NCI-H2081 treated with DMSO at 0.1 percent for 48 hours (cell line): Measurements from ENCODE around the gene TMPRSS6.

Experiments
- DNase-seq: peaks from one replicate; lab custom pipeline; 2025; lab: John Stamatoyannopoulos, UW

TMPRSS6 gene

GRCh38 chr22:37065961-37066360, 43.6 kb downstream of the TMPRSS6 start:
- DNase-seq, result no peak

- DNase-seq, result no peak
These were observed 44.3 kb downstream of the TMPRSS6 start for GRCh38 chr22:37065180-37065579.

- DNase-seq, result no peak
These were observed 45.0 kb downstream of the TMPRSS6 start for GRCh38 chr22:37064553-37064952.

GRCh38 chr22:37063431-37064420, 45.8 kb downstream of the TMPRSS6 start:
- no peak for DNase-seq

DNA sequence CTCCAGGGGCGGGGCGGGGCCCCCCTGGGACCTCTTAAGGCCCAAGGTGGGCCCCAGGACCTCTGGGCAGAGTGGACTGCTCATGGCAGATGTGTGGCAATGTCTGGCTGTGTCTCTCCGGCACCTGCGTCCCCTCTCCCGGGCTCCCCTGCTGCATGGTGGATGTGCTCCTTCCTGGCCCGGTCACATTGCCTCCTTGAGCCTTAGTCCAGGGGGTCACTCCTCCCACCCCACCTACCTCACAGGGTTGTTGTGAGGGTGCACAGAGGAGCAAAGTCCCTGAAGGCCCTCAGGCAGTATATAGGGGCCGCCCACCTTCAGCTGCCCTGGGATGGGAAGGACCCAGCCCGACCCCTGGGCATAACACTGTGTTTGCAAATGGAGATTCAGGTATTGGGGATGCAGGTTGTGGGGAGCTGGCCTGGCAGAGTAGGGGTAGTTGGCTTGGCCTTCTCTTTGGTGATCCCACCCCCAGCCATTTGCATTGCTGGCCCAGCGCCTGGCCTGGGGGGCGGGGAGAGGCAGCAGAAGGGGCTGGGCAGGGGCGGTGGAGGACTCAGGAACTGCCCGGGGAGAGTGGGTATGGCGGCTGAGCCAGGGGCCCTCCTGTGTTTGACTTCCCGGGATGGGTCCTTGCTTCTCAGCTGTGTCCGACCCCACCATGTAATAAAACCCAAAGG, 46.7 kb downstream of the TMPRSS6 start:
- no peak for DNase-seq

- DNase-seq, result no peak
These were observed 47.2 kb downstream of the TMPRSS6 start for GRCh38 chr22:37062376-37062675.

DNA sequence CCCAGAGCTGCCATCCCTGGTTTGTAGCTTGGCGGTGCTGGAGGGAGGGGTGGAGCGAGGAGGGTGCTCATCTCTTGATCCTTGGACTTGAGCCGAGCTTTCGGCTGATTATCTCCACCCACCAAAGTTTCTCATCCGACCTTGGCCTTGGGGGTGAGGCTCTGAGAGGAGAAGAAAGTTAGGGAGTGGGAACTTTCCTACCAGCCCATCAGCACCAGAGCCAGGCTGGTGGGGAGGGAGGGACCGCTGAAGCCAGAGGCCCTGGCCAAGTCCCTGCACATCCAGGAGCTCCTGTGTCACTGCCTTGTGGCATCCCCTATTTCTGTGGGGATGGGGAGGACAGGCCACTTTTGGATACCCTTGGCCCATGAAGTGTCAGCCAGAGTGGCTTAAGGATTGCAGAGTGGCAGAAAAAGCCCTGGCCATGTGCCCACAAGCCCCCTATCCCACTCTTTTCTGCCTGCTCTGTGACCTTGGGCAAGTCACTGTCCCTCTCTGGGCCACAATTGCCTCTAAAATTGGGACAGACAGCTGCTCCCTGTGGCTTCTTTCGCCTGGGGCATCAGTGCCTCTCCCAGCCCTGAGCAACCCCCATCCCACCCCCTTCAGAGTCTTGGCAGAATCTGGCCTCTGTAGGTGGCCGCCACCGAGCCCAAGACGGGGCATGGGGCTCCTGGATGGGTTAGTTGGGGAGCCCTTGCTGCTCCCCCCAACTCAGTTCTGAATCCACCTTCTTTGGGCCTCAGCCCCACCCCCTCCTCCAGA, 47.7 kb downstream of the TMPRSS6 start:
- no peak for DNase-seq

GRCh38 chr22:37060801-37061610, 48.5 kb downstream of the TMPRSS6 start:
- no peak for DNase-seq

DNA sequence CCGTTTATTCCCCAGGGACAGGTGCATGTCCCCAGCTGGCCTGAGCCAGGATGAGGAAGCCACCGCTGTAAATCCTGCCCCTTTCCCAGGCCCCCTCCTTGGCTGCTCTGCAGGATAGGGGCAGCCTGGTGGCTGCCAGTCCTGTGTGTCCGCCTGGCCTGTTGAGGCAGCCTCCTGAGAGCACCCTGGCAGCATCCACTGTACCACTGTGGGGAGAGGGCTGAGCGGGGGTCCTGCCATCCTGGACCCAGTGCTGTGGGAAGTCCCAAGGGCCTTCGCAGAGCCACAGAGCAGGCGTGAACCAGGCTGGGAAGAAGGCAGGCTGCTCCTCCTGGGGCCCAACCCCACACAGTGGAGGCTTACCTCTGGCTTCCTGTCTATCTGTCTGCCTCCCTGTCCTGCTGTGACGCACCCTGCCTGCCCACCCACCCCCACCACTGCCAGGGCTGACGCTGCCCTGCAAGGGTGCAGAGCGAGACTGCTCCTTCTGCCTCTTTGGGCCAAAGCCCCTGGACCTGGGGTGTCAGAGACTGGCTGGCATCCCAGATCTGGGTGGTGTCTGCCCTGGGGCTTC, 49.5 kb downstream of the TMPRSS6 start:
- DNase-seq, result no peak

DNA sequence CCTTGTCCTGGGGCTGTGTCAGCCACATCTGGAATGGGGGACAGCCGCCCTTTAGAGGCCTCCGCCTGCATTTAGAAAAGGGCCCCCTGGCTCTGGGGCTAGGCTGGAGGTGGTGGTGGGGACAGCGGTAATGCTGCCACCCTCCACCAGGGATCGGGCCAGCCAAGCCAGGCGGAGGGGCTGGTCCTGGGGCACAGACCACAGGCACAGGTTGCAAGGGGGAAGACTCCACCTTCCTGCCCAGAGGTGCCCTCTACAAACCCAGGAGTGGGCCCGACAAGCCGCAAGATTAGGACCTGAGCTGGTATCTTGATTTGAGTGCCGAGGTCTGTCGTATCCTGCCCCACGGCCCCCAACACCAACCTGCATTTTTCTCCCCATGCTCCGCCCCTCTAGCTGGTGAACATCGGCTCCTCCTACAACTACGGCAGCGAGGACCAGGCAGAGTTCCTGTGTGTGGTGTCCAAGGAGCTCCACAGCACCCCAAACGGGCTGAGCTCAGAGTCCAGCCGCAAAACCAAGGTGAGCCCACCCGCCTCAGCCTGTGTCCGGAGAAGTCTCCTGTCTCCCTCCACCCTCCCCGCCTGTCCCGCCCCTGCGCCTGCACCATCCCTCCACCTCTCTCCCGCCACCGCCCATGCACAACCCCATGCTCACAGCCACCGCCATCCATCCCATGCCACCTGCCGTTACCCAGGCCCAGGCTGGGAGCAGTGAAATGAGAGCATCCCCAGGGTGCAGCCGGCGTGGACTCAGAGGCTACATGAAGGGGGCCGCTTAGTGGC, 50.4 kb downstream of the TMPRSS6 start:
- no peak for DNase-seq

DNA sequence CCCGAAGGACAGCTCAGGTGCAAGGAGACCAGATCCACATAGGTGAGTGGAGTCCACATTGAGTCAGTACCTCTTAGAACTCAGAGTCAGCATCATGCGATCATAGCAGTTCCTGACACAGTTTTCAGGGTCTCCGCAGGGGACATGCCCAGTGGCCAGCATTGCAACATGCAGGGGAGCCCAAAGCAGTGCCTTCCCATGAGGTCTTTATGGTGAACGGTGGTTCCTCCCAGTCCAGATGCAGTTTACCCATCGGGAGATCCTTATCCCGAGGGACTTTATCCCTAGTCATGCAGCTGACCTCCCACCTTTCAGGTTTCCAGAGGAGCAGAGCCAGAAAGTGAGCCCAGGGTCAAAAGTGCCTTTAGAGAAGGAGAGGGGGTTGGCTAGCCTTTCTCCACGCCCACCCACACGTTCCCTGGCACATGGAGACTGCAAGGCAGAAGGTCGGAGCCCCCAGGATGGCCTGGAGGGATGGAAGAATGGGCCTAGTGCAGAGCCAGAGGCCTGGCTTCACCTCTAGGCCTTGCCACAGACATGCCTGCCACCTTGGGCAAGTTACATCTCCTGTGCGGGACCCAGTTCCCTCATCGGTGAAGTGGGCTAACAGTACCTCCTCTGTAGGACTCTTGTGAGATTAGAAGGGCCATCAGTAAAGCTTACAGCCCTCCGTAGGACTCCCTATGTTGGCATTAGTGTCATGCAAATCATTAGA, 51.6 kb downstream of the TMPRSS6 start:
- DNase-seq, result no peak

GRCh38 chr22:37057226-37057625, 52.3 kb downstream of the TMPRSS6 start:
- DNase-seq, result no peak

DNA sequence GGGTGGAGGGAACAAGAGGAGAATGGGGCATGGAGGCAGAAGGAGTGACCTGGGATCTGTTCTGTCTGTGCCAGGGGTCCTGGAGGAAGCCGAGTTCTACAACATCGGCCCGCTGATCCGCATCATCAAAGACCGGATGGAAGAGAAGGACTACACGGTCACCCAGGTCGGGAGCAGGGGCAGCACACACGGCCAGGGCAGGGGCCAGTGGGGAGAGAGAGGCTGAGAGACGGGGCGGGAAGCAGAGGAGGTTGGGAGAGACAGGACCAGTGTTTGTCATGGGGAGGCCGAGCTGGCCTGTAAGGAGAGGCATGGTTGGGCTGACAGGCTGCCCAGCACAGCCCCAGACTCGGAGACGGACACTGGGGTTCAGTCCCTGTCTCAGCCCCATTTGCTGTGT, 53.3 kb downstream of the TMPRSS6 start:
- DNase-seq, result no peak

- DNase-seq, result no peak
These were observed 54.7 kb downstream of the TMPRSS6 start for GRCh38 chr22:37054600-37055365.

DNA sequence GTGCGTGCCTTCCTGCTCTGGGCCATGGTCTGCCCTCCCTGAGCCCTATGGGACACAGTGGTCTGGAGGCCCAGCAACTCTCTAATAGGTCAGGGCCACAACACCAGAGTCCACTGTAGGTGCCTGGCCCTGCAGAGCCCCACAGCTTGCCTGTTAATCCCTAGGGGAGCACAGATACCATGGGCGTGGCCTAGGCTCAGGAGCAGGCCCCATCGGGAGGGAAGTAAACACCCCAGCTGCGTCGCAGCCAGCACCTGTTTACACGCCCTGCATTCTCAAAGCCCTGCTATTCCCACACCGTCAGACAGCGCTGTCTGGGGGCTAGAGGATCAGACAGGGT, 55.5 kb downstream of the TMPRSS6 start:
- DNase-seq, result no peak

- no peak for DNase-seq
These were observed 56.0 kb downstream of the TMPRSS6 start for GRCh38 chr22:37053310-37054055.

DNA sequence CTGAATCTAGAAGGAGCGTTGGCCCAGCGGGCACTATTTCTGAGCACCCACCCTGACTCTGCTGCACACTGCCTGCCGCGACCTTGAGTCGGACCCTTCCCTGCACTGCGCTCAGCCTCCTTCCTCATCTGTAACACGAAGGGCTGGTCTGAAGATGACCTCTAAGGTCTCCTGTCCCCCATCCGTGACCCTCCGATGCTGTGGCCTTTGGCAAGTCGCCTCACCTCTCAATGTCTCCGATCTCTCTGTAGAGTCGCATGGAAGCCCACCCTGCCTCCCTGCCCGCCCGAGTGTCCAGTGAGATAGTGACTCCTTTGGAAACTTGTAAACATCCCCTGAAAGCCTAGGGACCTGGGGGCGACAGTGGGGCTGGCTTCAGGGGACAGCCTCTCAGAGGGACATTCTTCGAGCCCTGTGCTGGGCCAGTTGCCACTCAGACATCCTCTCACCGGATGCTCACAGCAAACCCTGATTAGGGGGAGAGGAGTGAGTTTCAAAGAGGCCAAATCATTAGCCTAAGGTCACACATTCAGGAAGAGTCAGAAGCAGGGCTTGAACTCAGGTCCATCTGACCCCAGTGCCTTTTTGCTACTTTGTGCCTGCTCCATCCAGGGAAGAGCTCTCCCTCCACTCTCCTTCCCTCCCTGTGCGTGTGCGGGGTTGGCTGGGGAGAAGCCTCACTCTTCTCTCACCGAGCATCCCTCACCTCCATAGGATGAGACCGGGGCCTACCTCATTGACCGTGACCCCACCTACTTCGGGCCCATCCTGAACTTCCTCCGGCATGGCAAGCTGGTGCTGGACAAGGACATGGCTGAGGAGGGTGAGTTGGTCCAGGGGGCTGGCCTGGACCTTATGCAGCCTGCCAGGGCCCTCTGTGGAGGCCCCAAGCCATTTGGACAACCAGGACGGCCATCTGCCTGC, 56.9 kb downstream of the TMPRSS6 start:
- no peak for DNase-seq
